Mucosa of descending colon (tissue), 3 donors: ENCODE data around the gene SELENOH. TPM values are rescaled to one million over a fixed set of nuclear protein-coding genes. Genes with fewer than 3 reads are reported as not detected.

Experiments used
- ATAC-seq: fragments of 200-7000 bp; cut with Tn5 transposase; one replicate; pipeline ENCODE4 v1.9.1; 2020; ENCODE audit warnings: mild to moderate bottlenecking, moderate library complexity
- DNase-seq, 3 donors: peaks; one replicate each; pipeline ENCODE4 v3.0.0-alpha.2; 2020
- H3K36me3 ChIP-seq: fragments of 200-600 bp; one replicate; pipeline ENCODE4 v1.8.0; 2021; ENCODE audit warnings: low read depth, mild to moderate bottlenecking
- H3K4me1 ChIP-seq: fragments of 200-600 bp; one replicate; pipeline ENCODE4 v1.8.0; 2021; ENCODE audit warnings: low read depth, mild to moderate bottlenecking
- H3K4me3 ChIP-seq: fragments of 200-600 bp; one replicate; pipeline ENCODE4 v1.8.0; 2021; ENCODE audit warnings: mild to moderate bottlenecking
- H3K9me3 ChIP-seq: fragments of 200-600 bp; one replicate; pipeline ENCODE4 v1.8.0; 2021; ENCODE audit warnings: mild to moderate bottlenecking
- CTCF ChIP-seq: fragments of 200-600 bp; IDR thresholded peaks from one replicate; pipeline ENCODE4 v1.8.0; 2022; ENCODE audit warnings: antibody characterized with exemption, mild to moderate bottlenecking
- intact Hi-C, 2 donors: fragments of 100-400 bp; cut with DNase I in 1 of 2; cut with micrococcal nuclease in 1 of 2; formaldehyde crosslinking; loops; one replicate each; pipeline versions ENCODE4 v1.11.0 to v1.11.1; 2022; cut with DNase I, micrococcal nuclease
- total RNA-seq, 3 donors: library from RNA; stranded (reverse); fragmentation: NEBNext Ultra II Directional in 2 of 3; extraction: Animal tissue kit (Norgen Biotek cat#: 25700) in 2 of 3; gene quantifications; one replicate each; pipeline versions ENCODE4 v1.2.1 to v1.2.4, GENCODE V29; 2021 to 2023
- donor health status: DM: no; HTN: no; CAD: no; lungs with moderate emphysema.
- donor health status: DM: no; HTN: no; CAD: no.
- donor health status: DM: no; HTN: yes; CAD: no.

The SELENOH gene
- total RNA-seq, 3 donors from 2014 or later: 68.3 to 84.0 (median 79.2) TPM

- intact Hi-C loops: no loop called here
- no peaks in the 10 kb centered on the region for H3K36me3 ChIP-seq
- no peak for ATAC-seq
These were observed 47.4 kb downstream of the SELENOH start for GRCh38 chr11:57788703-57789088.

GRCh38 chr11:57791321-57792059, 50.2 kb downstream of the SELENOH start:
- TF ChIP-seq CTCF: no peak
- no peak for ATAC-seq

More at GRCh38 chr11:57788703-57789088, 47.4 kb downstream of the SELENOH start:
- Histone ChIP-seq H3K9me3 (no peaks in the 10 kb centered on the region), H3K4me1 (peaks cover 78% of the 10 kb centered on the region), H3K4me3 (no peak overlapping the region)
- TF ChIP-seq CTCF: no peak
- no peak for DNase-seq

GRCh38 chr11:57792060-57792541, 50.8 kb downstream of the SELENOH start:
- peak; percentile 72 for ATAC-seq
- TF ChIP-seq CTCF: no peak
- peak; percentile 79 to 91 (median 84) for DNase-seq
- intact Hi-C loops: no loop called here
- H3K36me3 ChIP-seq: peaks cover 4% of the 10 kb centered on the region
- H3K9me3 ChIP-seq: no peaks in the 10 kb centered on the region
- H3K4me1 ChIP-seq: peaks cover 59% of the 10 kb centered on the region
- no peak overlapping the region for H3K4me3 ChIP-seq

More at GRCh38 chr11:57791321-57792059, 50.2 kb downstream of the SELENOH start:
- no peaks in the 10 kb centered on the region for H3K9me3 ChIP-seq
- intact Hi-C loops: no loop called here
- H3K4me3 ChIP-seq: no peak overlapping the region
- no peaks in the 10 kb centered on the region for H3K36me3 ChIP-seq
- peaks cover 65% of the 10 kb centered on the region for H3K4me1 ChIP-seq
- peak in 1 of 3 donors; percentile 68 for DNase-seq

- ATAC-seq: peak; percentile 85
- H3K9me3 ChIP-seq: no peaks in the 10 kb centered on the region
- H3K4me1 ChIP-seq: peaks cover 56% of the 10 kb centered on the region
- no peak for TF ChIP-seq CTCF
- intact Hi-C loops: no loop called here
- DNase-seq: no peak
- peaks cover 4% of the 10 kb centered on the region for H3K36me3 ChIP-seq
- no peak overlapping the region for H3K4me3 ChIP-seq
These were observed 51.6 kb downstream of the SELENOH start for GRCh38 chr11:57792870-57793269.

Other genes starting within 250 kb of the SELENOH start
- gene SLC43A1, start 225.8 kb upstream of the SELENOH start, total RNA-seq: 10 to 100 TPM in 1 of 3 donors, 1 to 10 TPM in 2; 8.3 to 22.6 (median 9.9) TPM
- gene TIMM10, start 210.7 kb upstream of the SELENOH start, total RNA-seq: 10 to 100 TPM; 25.5 to 50.1 (median 49.9) TPM
- gene SMTNL1, start 203.9 kb upstream of the SELENOH start, total RNA-seq: not detected
- gene UBE2L6, start 173.8 kb upstream of the SELENOH start, total RNA-seq: 10 to 100 TPM; 26.1 to 57.3 (median 53.9) TPM
- 100 to 1,000 TPM in 2 of 3 donors, 10 to 100 TPM in 1; 31.0 to 224 (median 112) TPM for gene SERPING1, start 143.8 kb upstream of the SELENOH start, total RNA-seq
- 1 to 10 TPM in 1 of 3 donors, under 1 TPM in 2; 0.39 to 2.4 (median 0.58) TPM for gene YPEL4, start 91.6 kb upstream of the SELENOH start, total RNA-seq
- 10 to 100 TPM; 10.0 to 13.1 (median 10.9) TPM for gene CLP1, start 83.7 kb upstream of the SELENOH start, total RNA-seq
- 10 to 100 TPM; 75.5 to 83.0 (median 81.6) TPM for gene ZDHHC5, start 73.4 kb upstream of the SELENOH start, total RNA-seq
- 10 to 100 TPM; 10.7 to 14.6 (median 12.5) TPM for gene MED19, start 29.3 kb upstream of the SELENOH start, total RNA-seq
- gene TMX2, start 28.9 kb upstream of the SELENOH start, total RNA-seq: 100 to 1,000 TPM in 2 of 3 donors, 10 to 100 TPM in 1; 83.6 to 119 (median 113) TPM
- gene BTBD18, start 10.3 kb downstream of the SELENOH start, total RNA-seq: not detected
- gene CTNND1, start 20.3 kb downstream of the SELENOH start, total RNA-seq: 100 to 1,000 TPM; 311 to 545 (median 448) TPM